ENCODE data around the gene MAPRE3.
"Not testable (repeated sequence)": the region's sequence is repeated elsewhere in the genome, so short reads cannot be mapped to it uniquely, and the experiment has no call there.

MAPRE3 gene

GRCh38 chr2:26970244-26970927 is at the start of gene MAPRE3:
Gene MAPRE3, plus strand, starts transcription at chr2:26970637. Its CDS starts 51,582 bp downstream, at chr2:27022219.
- Histone ChIP-seq H3K4me3 (ENCODE audit: low read length) (peak within 1 kb of the TSS; percentile 93), H3K9me3 (ENCODE audit: low read length) (no peaks in the 10 kb centered on the region), H2AFZ (ENCODE audit: low read depth, low read length) (peak within 1 kb of the TSS; percentile 23), H3K27me3 (ENCODE audit: insufficient read depth, low read length) (peaks cover 5% of the 10 kb centered on the region), H3K4me1 (ENCODE audit: insufficient read depth, low read length) (peaks cover 20% of the 10 kb centered on the region), H3K36me3 (ENCODE audit: insufficient read depth, low read length) (no peaks in the 10 kb centered on the region)

DNA sequence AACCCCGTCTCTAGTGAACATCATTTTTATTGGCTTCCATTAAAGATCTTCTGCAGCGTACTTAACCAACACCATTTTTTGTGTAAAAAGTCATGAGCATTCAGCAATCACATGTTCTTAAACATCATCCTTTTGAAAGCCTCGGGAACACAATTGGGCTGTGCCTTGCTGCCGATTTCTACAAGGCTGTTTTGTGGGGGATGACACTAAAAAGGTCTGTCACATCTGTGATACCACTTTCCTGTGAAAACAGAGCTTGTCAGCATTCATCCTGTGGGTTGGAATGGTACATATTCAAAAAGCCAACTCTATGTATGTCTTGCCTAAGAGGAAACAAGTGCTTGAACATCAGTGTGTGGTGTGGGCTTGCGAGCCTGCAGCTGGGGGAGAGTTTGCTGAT is 49.1 kb upstream of the MAPRE3 start:
- H3K4me3 ChIP-seq (ENCODE audit: low read length): no peak overlapping the region
- peaks cover 56% of the 10 kb centered on the region for H3K4me1 ChIP-seq (ENCODE audit: insufficient read depth, low read length)
- H2AFZ ChIP-seq (ENCODE audit: low read depth, low read length): no peak overlapping the region
- H3K27me3 ChIP-seq (ENCODE audit: insufficient read depth, low read length): no peaks in the 10 kb centered on the region
- peaks cover 29% of the 10 kb centered on the region for H3K36me3 ChIP-seq (ENCODE audit: insufficient read depth, low read length)
- H3K9me3 ChIP-seq (ENCODE audit: low read length): no peaks in the 10 kb centered on the region

DNA sequence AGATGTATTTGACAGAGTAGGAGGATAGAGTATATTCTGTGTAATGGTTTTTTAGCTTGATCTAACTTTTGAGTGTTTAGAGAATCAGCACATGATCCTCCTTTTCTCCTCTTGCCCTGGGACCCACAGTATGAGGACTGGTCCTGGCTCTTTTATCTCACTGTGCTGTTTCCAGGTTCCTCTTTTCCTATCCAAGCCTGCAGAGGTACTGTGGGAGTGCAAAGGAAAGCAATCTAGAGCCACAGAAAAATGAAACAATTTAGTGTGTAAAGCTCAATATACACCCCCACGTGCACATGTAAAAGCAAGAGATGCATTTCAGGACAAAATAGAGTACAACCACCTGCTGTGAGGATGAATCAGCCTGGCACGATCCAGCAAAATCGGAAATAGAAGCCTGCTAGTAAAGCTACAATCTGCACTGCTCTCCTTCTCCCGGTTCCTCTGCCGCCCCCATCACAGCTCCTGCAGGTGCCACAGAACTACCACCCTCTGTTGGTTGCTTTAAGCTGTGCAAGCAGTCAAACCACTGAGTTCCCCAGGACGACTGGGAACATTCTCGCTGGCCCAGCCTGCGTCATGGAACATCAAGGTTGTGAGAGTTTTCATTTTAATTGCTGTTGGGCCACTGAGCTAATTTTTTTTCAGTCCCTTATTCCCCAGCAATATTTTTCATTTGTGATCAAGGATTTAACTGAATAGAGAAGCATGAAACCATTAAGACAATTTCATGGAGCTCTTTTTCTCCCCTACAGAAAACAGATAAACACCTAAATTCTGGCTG is 47.8 kb upstream of the MAPRE3 start:
- peaks cover 54% of the 10 kb centered on the region for H3K4me1 ChIP-seq (ENCODE audit: insufficient read depth, low read length)
- no peak overlapping the region for H2AFZ ChIP-seq (ENCODE audit: low read depth, low read length)
- no peaks in the 10 kb centered on the region for H3K9me3 ChIP-seq (ENCODE audit: low read length)
- no peaks in the 10 kb centered on the region for H3K27me3 ChIP-seq (ENCODE audit: insufficient read depth, low read length)
- no peak overlapping the region for H3K4me3 ChIP-seq (ENCODE audit: low read length)
- peaks cover 28% of the 10 kb centered on the region for H3K36me3 ChIP-seq (ENCODE audit: insufficient read depth, low read length)

DNA sequence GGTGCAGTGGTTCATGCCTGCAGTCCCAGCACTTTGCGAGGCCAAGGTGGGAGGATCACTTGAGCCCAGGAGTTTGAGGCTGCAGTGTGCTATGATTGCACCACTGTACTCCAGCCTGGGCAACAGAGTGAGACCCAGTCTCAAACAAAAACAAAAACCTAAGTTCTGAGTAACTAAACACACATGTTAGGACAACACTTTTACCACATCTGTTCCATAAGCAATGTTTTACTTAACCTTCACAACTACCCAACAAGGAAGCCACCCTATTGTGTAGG is 47.3 kb upstream of the MAPRE3 start:
- not testable (repeated sequence) for H3K27me3 ChIP-seq (ENCODE audit: insufficient read depth, low read length)

GRCh38 chr2:26924731-26925099 is 45.7 kb upstream of the MAPRE3 start:
- Histone ChIP-seq H3K4me3 (ENCODE audit: low read length) (no peak overlapping the region), H3K27me3 (ENCODE audit: insufficient read depth, low read length) (no peaks in the 10 kb centered on the region), H2AFZ (ENCODE audit: low read depth, low read length) (no peak overlapping the region), H3K9me3 (ENCODE audit: low read length) (no peaks in the 10 kb centered on the region), H3K36me3 (ENCODE audit: insufficient read depth, low read length) (peaks cover 37% of the 10 kb centered on the region), H3K4me1 (ENCODE audit: insufficient read depth, low read length) (peaks cover 45% of the 10 kb centered on the region)

More for the DNA sequence above, 47.3 kb upstream of the MAPRE3 start:
- not testable (repeated sequence) for H2AFZ ChIP-seq (ENCODE audit: low read depth, low read length); H3K4me3 ChIP-seq (ENCODE audit: low read length); H3K9me3 ChIP-seq (ENCODE audit: low read length)
- H3K36me3 ChIP-seq (ENCODE audit: insufficient read depth, low read length): peaks cover 34% of the 10 kb centered on the region
- peaks cover 53% of the 10 kb centered on the region for H3K4me1 ChIP-seq (ENCODE audit: insufficient read depth, low read length)

- Histone ChIP-seq H3K4me1 (ENCODE audit: insufficient read depth, low read length) (peaks cover 45% of the 10 kb centered on the region), H3K9me3 (ENCODE audit: low read length) (no peaks in the 10 kb centered on the region), H3K27me3 (ENCODE audit: insufficient read depth, low read length) (no peaks in the 10 kb centered on the region), H2AFZ (ENCODE audit: low read depth, low read length) (no peak overlapping the region), H3K4me3 (ENCODE audit: low read length) (no peak overlapping the region), H3K36me3 (ENCODE audit: insufficient read depth, low read length) (peaks cover 43% of the 10 kb centered on the region)
Observed at GRCh38 chr2:26925100-26925791, 45.2 kb upstream of the MAPRE3 start.

DNA sequence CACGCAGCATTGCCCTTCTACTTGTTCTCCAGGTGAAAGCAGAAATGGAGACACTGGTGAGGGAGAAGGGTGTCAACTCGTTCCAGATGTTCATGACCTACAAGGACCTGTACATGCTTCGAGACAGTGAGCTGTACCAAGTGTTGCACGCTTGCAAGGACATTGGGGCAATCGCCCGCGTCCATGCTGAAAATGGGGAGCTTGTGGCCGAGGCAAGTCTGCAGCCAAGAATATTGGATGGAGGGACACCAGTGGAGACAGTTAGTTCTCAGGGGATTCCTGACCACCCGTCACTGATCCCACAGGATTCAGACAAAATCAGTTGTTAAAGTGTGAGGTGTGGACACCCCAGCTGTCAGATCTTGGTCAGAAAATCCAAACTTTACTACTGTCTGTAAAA is 43.2 kb upstream of the MAPRE3 start:
- no peak overlapping the region for H3K4me3 ChIP-seq (ENCODE audit: low read length)
- H3K9me3 ChIP-seq (ENCODE audit: low read length): no peaks in the 10 kb centered on the region
- no peaks in the 10 kb centered on the region for H3K27me3 ChIP-seq (ENCODE audit: insufficient read depth, low read length)
- peaks cover 48% of the 10 kb centered on the region for H3K36me3 ChIP-seq (ENCODE audit: insufficient read depth, low read length)
- H3K4me1 ChIP-seq (ENCODE audit: insufficient read depth, low read length): peaks cover 33% of the 10 kb centered on the region
- no peak overlapping the region for H2AFZ ChIP-seq (ENCODE audit: low read depth, low read length)

- peaks cover 80% of the 10 kb centered on the region for H3K36me3 ChIP-seq (ENCODE audit: insufficient read depth, low read length)
- H3K27me3 ChIP-seq (ENCODE audit: insufficient read depth, low read length): no peaks in the 10 kb centered on the region
- H2AFZ ChIP-seq (ENCODE audit: low read depth, low read length): no peak overlapping the region
- H3K4me3 ChIP-seq (ENCODE audit: low read length): no peak overlapping the region
- no peaks in the 10 kb centered on the region for H3K9me3 ChIP-seq (ENCODE audit: low read length)
- H3K4me1 ChIP-seq (ENCODE audit: insufficient read depth, low read length): no peaks in the 10 kb centered on the region
Observed at GRCh38 chr2:26932974-26933373, 37.5 kb upstream of the MAPRE3 start.

- no peak overlapping the region for H3K4me3 ChIP-seq (ENCODE audit: low read length)
- no peaks in the 10 kb centered on the region for H3K4me1 ChIP-seq (ENCODE audit: insufficient read depth, low read length)
- no peaks in the 10 kb centered on the region for H3K27me3 ChIP-seq (ENCODE audit: insufficient read depth, low read length)
- peaks cover 81% of the 10 kb centered on the region for H3K36me3 ChIP-seq (ENCODE audit: insufficient read depth, low read length)
- H2AFZ ChIP-seq (ENCODE audit: low read depth, low read length): no peak overlapping the region
- no peaks in the 10 kb centered on the region for H3K9me3 ChIP-seq (ENCODE audit: low read length)
Observed at GRCh38 chr2:26933431-26934334, 36.8 kb upstream of the MAPRE3 start.

DNA sequence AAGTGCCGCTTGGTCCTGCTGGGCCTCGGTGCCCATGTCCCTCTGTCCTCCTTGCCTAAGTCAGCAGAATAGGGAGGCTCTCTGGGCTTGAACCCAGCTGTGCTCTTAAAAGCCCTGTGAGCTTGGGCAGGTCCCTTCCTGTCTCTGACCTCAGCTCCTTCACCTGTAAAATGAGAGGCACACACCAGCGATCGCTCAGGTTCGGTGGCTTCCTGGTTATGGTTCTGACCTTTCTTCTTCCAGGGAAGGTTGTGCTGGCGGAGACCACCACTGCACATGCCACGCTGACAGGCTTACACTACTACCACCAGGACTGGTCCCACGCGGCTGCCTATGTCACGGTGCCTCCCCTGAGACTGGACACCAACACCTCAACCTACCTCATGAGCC is 36.1 kb upstream of the MAPRE3 start:
- Histone ChIP-seq H3K9me3 (ENCODE audit: low read length) (no peaks in the 10 kb centered on the region), H3K36me3 (ENCODE audit: insufficient read depth, low read length) (peaks cover 82% of the 10 kb centered on the region), H3K4me1 (ENCODE audit: insufficient read depth, low read length) (no peaks in the 10 kb centered on the region), H2AFZ (ENCODE audit: low read depth, low read length) (no peak overlapping the region), H3K27me3 (ENCODE audit: insufficient read depth, low read length) (no peaks in the 10 kb centered on the region), H3K4me3 (ENCODE audit: low read length) (no peak overlapping the region)

DNA sequence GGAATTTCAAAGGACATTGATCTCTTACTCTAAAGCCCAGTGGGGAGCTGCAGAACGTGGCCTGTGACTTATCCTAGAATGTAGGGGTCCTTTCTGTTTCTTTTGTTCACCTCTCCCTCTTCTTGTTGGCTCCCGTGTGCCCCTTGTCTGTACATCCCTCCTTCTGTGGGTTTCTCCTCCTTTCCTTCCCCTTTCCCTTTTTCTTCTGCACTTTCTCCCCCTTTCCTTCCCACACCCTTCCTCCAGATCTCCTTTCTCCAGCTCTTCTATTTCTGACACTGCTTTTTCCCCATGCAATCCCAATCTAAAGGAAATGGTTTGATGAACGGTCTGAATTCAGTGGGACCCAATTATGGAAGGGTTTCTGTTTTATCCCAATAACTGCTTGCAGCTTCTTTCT is 35.5 kb upstream of the MAPRE3 start:
- Histone ChIP-seq H2AFZ (ENCODE audit: low read depth, low read length) (no peak overlapping the region), H3K36me3 (ENCODE audit: insufficient read depth, low read length) (peaks cover 82% of the 10 kb centered on the region), H3K27me3 (ENCODE audit: insufficient read depth, low read length) (no peaks in the 10 kb centered on the region), H3K9me3 (ENCODE audit: low read length) (no peaks in the 10 kb centered on the region), H3K4me3 (ENCODE audit: low read length) (no peak overlapping the region), H3K4me1 (ENCODE audit: insufficient read depth, low read length) (no peaks in the 10 kb centered on the region)

DNA sequence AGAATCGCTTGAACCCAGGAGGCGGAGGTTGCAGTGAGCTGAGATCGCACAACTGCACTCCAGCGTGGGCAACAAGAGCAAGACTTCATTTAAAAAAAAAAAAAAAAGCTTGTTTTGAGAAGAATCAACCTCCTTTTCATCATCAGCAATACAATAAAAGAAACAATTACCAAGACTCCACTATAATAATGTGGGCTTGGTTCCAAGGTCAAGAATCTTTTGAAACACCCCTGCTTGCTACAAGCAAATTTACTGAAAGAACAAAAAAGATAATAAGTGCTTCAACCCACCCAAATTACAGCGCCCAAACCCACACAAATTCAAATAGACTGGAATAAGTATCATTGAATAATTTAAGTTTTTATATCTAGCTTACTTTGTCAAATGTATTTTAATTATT is 33.6 kb upstream of the MAPRE3 start:
- Histone ChIP-seq H3K36me3 (ENCODE audit: insufficient read depth, low read length) (peaks cover 88% of the 10 kb centered on the region), H3K27me3 (ENCODE audit: insufficient read depth, low read length) (no peaks in the 10 kb centered on the region), H3K9me3 (ENCODE audit: low read length) (no peaks in the 10 kb centered on the region)

More for the DNA sequence above, 33.6 kb upstream of the MAPRE3 start:
- no peak overlapping the region for H3K4me3 ChIP-seq (ENCODE audit: low read length)
- no peaks in the 10 kb centered on the region for H3K4me1 ChIP-seq (ENCODE audit: insufficient read depth, low read length)
- H2AFZ ChIP-seq (ENCODE audit: low read depth, low read length): no peak overlapping the region
